Mesenchymal stem cell (in vitro differentiated cells and primary cell): ENCODE measurements around the gene BRAF.

Experiments
- DNase-seq: peaks from one replicate; pipeline ENCODE4 v3.0.0-alpha.2; 2013
- H2AFZ ChIP-seq: one replicate; pipeline ENCODE4 v1.6.1; 2013; ENCODE audit warnings: low read depth, mild to moderate bottlenecking, control low read depth, inconsistent platforms, low read length, moderate library complexity
- H2AK5ac ChIP-seq: 2 replicates; pipeline ENCODE4 v1.6.1; 2013; ENCODE audit warnings: low read length, moderate library complexity, mild to moderate bottlenecking, inconsistent platforms; ENCODE audit not compliant: severe bottlenecking
- H2BK120ac ChIP-seq: one replicate; pipeline ENCODE4 v1.6.1; 2013; ENCODE audit warnings: low read depth, mild to moderate bottlenecking, inconsistent platforms, low read length, moderate library complexity
- H2BK12ac ChIP-seq, 2 experiments: one replicate each; pipeline ENCODE4 v1.6.1; 2013; ENCODE audit warnings: inconsistent platforms in 2 of 2, low read length in 2 of 2, mild to moderate bottlenecking in 2 of 2, moderate library complexity in 2 of 2, control low read depth in 1 of 2
- H2BK15ac ChIP-seq: one replicate; pipeline ENCODE4 v1.6.1; 2013; ENCODE audit warnings: mild to moderate bottlenecking, low read depth, inconsistent platforms; ENCODE audit not compliant: poor library complexity, severe bottlenecking
- H2BK5ac ChIP-seq: 2 replicates; pipeline ENCODE4 v1.6.1; 2013; ENCODE audit warnings: low read depth, mild to moderate bottlenecking, low read length, control low read depth, inconsistent platforms; ENCODE audit not compliant: poor library complexity, severe bottlenecking
- H3K14ac ChIP-seq, 2 experiments: one replicate each; pipeline ENCODE4 v1.6.1; 2013; ENCODE audit warnings: inconsistent platforms in 2 of 2, low read length in 2 of 2, control low read depth in 1 of 2, mild to moderate bottlenecking in 1 of 2, moderate library complexity in 1 of 2
- H3K18ac ChIP-seq, 2 experiments: one replicate each; pipeline ENCODE4 v1.6.1; 2013; ENCODE audit warnings: inconsistent platforms in 2 of 2, low read length in 2 of 2, control low read depth in 1 of 2, low read depth in 1 of 2, mild to moderate bottlenecking in 1 of 2
- H3K23ac ChIP-seq, 2 experiments: one replicate each; pipeline ENCODE4 v1.6.1; 2013; ENCODE audit warnings: inconsistent platforms in 2 of 2, low read length in 2 of 2, mild to moderate bottlenecking in 2 of 2, moderate library complexity in 2 of 2, control low read depth in 1 of 2
- H3K27ac ChIP-seq: 2 replicates; pipeline ENCODE4 v1.5.1; 2013; ENCODE audit warnings: mild to moderate bottlenecking, moderate library complexity, low read length, control low read depth, inconsistent platforms; ENCODE audit not compliant: poor library complexity, severe bottlenecking
- H3K27me3 ChIP-seq, 2 experiments: 2 replicates each; pipeline versions ENCODE4 v1.6.1 to v1.7.0; 2013; ENCODE audit warnings: low read length in 2 of 2, mild to moderate bottlenecking in 2 of 2, moderate library complexity in 2 of 2, control low read depth in 1 of 2, inconsistent platforms in 1 of 2; ENCODE audit not compliant: control insufficient read depth in 1 of 2, insufficient read depth in 1 of 2
- H3K36me3 ChIP-seq, 2 experiments: 2 replicates each; pipeline versions ENCODE4 v1.6.1 to v1.7.0; 2013; ENCODE audit warnings: low read length in 2 of 2, control low read depth in 1 of 2, inconsistent platforms in 1 of 2, low read depth in 1 of 2, mild to moderate bottlenecking in 1 of 2; ENCODE audit not compliant: insufficient read depth in 2 of 2, control insufficient read depth in 1 of 2
- H3K4ac ChIP-seq, 2 experiments: one replicate each; pipeline ENCODE4 v1.6.1; 2013; ENCODE audit warnings: inconsistent platforms in 2 of 2, low read length in 2 of 2, mild to moderate bottlenecking in 2 of 2, moderate library complexity in 2 of 2, control low read depth in 1 of 2, low read depth in 1 of 2
- H3K4me1 ChIP-seq: 2 replicates; pipeline ENCODE4 v1.6.1; 2013; ENCODE audit warnings: low read depth, low read length, control low read depth; ENCODE audit not compliant: control insufficient read depth, insufficient read depth
- H3K4me2 ChIP-seq: 2 replicates; pipeline ENCODE4 v1.6.1; 2013; ENCODE audit warnings: low read length, mild to moderate bottlenecking, inconsistent platforms; ENCODE audit not compliant: poor library complexity, severe bottlenecking
- H3K4me3 ChIP-seq, 2 experiments: 2 replicates each; pipeline versions ENCODE4 v1.5.1 to v1.7.0; 2013; ENCODE audit warnings: low read length in 2 of 2, mild to moderate bottlenecking in 2 of 2, control low read depth in 1 of 2, low read depth in 1 of 2; ENCODE audit not compliant: insufficient read depth in 1 of 2
- H3K79me1 ChIP-seq: replicated peaks from 2 replicates; pipeline ENCODE4 v1.6.1; 2013; ENCODE audit warnings: mild to moderate bottlenecking, control low read depth, low read length, inconsistent platforms; ENCODE audit not compliant: poor library complexity, severe bottlenecking
- H3K9ac ChIP-seq: 2 replicates; pipeline ENCODE4 v1.7.0; 2013; ENCODE audit warnings: mild to moderate bottlenecking, low read length, moderate library complexity
- H3K9me3 ChIP-seq: 2 replicates; pipeline ENCODE4 v1.7.0; 2013; ENCODE audit warnings: mild to moderate bottlenecking, low read length; ENCODE audit not compliant: control insufficient read depth
- H4K8ac ChIP-seq: one replicate; pipeline ENCODE4 v1.6.1; 2013; ENCODE audit warnings: inconsistent platforms, mild to moderate bottlenecking, low read length, moderate library complexity
- H4K91ac ChIP-seq: one replicate; pipeline ENCODE4 v1.6.1; 2013; ENCODE audit warnings: mild to moderate bottlenecking, low read length, inconsistent platforms
- WGBS: methylation state at CpG from one replicate; pipeline ENCODE4 v1.1.7; 2013; ENCODE audit warnings: mixed read lengths; 5-methylcytosine and 5-hydroxymethylcytosine counted together

The BRAF gene

GRCh38 chr7:140673063-140673773, 251.5 kb downstream of the BRAF start:
- H2BK12ac ChIP-seq: peak overlapping the region in 1 of 2 experiments; percentile 56
- H2BK5ac ChIP-seq: no peak overlapping the region
- H3K4me2 ChIP-seq: peak overlapping the region; percentile 98
- H3K27me3 ChIP-seq: no peaks in the 10 kb centered on the region
- peak overlapping the region in 1 of 2 experiments; percentile 81 for H3K4ac ChIP-seq
- H3K27ac ChIP-seq: no peak overlapping the region
- H3K9me3 ChIP-seq: no peaks in the 10 kb centered on the region
- no peak overlapping the region for H2AK5ac ChIP-seq
- H4K91ac ChIP-seq: no peak overlapping the region
- H3K79me1 ChIP-seq: peaks cover 10% of the 10 kb centered on the region
- peak overlapping the region in 1 of 2 experiments; percentile 90 for H3K14ac ChIP-seq
- WGBS: 2% methylated on average over 52 of the region's 72 CpGs
- peak overlapping the region; percentile 94 for H2AFZ ChIP-seq
- H3K9ac ChIP-seq: peak overlapping the region; percentile 86
- H3K4me1 ChIP-seq: peaks cover 17% of the 10 kb centered on the region
- H2BK120ac ChIP-seq: peak overlapping the region; percentile 22
- peak overlapping the region; percentile 80 to 89 for H3K4me3 ChIP-seq
- H4K8ac ChIP-seq: peak overlapping the region; percentile 24
- peak overlapping the region; percentile 40 to 85 for H3K18ac ChIP-seq
- DNase-seq: no peak
- H3K23ac ChIP-seq: peak overlapping the region in 1 of 2 experiments; percentile 84
- H3K36me3 ChIP-seq: peaks cover 5 to 17% of the 10 kb centered on the region in 2 experiments
- H2BK15ac ChIP-seq: no peak overlapping the region

- 2% methylated on average over 19 of the region's 41 CpGs for WGBS
- Histone ChIP-seq H4K8ac (peak within 1 kb of the TSS; percentile 24), H3K9me3 (no peaks in the 10 kb centered on the region), H3K27me3 (no peaks in the 10 kb centered on the region), H3K27ac (no peak within 1 kb of the TSS), H3K4me2 (peak within 1 kb of the TSS; percentile 98), H2BK120ac (peak within 1 kb of the TSS; percentile 22), H3K4me1 (peaks cover 17% of the 10 kb centered on the region), H3K18ac (peak within 1 kb of the TSS; percentile 40 to 85), H2BK5ac (no peak within 1 kb of the TSS), H2AFZ (peak within 1 kb of the TSS; percentile 94), H3K23ac (peak within 1 kb of the TSS in 1 of 2 experiments; percentile 84), H3K14ac (peak within 1 kb of the TSS in 1 of 2 experiments; percentile 90), H3K4ac (peak within 1 kb of the TSS in 1 of 2 experiments; percentile 81), H2BK12ac (peak within 1 kb of the TSS in 1 of 2 experiments; percentile 56), H3K36me3 (peaks cover 0 to 11% of the 10 kb centered on the region in 2 experiments), H2BK15ac (no peak within 1 kb of the TSS), H3K79me1 (peaks cover 3% of the 10 kb centered on the region), H3K9ac (peak within 1 kb of the TSS; percentile 86), H4K91ac (no peak within 1 kb of the TSS), H2AK5ac (no peak within 1 kb of the TSS), H3K4me3 (peak within 1 kb of the TSS; percentile 80 to 89)
- no peak for DNase-seq
Observed at GRCh38 chr7:140672382-140673062, 252.2 kb downstream of the BRAF start, which contains the start of gene ADCK2. Gene ADCK2 (plus strand): TSS chr7:140672945. CDS start chr7:140673331, 386 bp downstream.

- H3K14ac ChIP-seq: no peak overlapping the region
- no peak overlapping the region for H4K8ac ChIP-seq
- H3K4me1 ChIP-seq: peaks cover 17% of the 10 kb centered on the region
- H3K9ac ChIP-seq: no peak overlapping the region
- no peak overlapping the region for H2BK120ac ChIP-seq
- H3K18ac ChIP-seq: no peak overlapping the region
- peaks cover 3% of the 10 kb centered on the region for H3K79me1 ChIP-seq
- DNase-seq: no peak
- H3K36me3 ChIP-seq: peaks cover 0 to 9% of the 10 kb centered on the region in 2 experiments
- H2BK12ac ChIP-seq: no peak overlapping the region
- 84% methylated on average over 15 of the region's 15 CpGs for WGBS
- H3K23ac ChIP-seq: no peak overlapping the region
- H3K9me3 ChIP-seq: no peaks in the 10 kb centered on the region
- H3K4me3 ChIP-seq: peak overlapping the region in 1 of 2 experiments; percentile 63
- no peak overlapping the region for H3K4me2 ChIP-seq
- no peak overlapping the region for H2BK5ac ChIP-seq
- no peak overlapping the region for H3K4ac ChIP-seq
- H3K27ac ChIP-seq: no peak overlapping the region
- H4K91ac ChIP-seq: no peak overlapping the region
- no peaks in the 10 kb centered on the region for H3K27me3 ChIP-seq
- H2AFZ ChIP-seq: no peak overlapping the region
- H2AK5ac ChIP-seq: no peak overlapping the region
- H2BK15ac ChIP-seq: no peak overlapping the region
Observed at GRCh38 chr7:140671966-140672365, 252.8 kb downstream of the BRAF start.

GRCh38 chr7:140670343-140670935, 254.3 kb downstream of the BRAF start:
- peaks cover 17% of the 10 kb centered on the region for H3K4me1 ChIP-seq
- DNase-seq: no peak
- H2AFZ ChIP-seq: no peak overlapping the region
- no peak overlapping the region for H2BK5ac ChIP-seq
- H3K9ac ChIP-seq: no peak overlapping the region
- H4K8ac ChIP-seq: no peak overlapping the region
- no peak overlapping the region for H2BK12ac ChIP-seq
- H2BK15ac ChIP-seq: no peak overlapping the region
- peaks cover 3% of the 10 kb centered on the region for H3K79me1 ChIP-seq
- no peak overlapping the region for H4K91ac ChIP-seq
- no peaks in the 10 kb centered on the region for H3K36me3 ChIP-seq
- no peak overlapping the region for H3K23ac ChIP-seq
- no peaks in the 10 kb centered on the region for H3K9me3 ChIP-seq
- 90% methylated on average over 3 of the region's 4 CpGs for WGBS
- H3K27ac ChIP-seq: no peak overlapping the region
- no peak overlapping the region for H3K4me2 ChIP-seq
- H2BK120ac ChIP-seq: no peak overlapping the region
- H3K4me3 ChIP-seq: no peak overlapping the region
- H3K4ac ChIP-seq: no peak overlapping the region
- H2AK5ac ChIP-seq: no peak overlapping the region
- H3K18ac ChIP-seq: no peak overlapping the region
- H3K14ac ChIP-seq: no peak overlapping the region
- no peaks in the 10 kb centered on the region for H3K27me3 ChIP-seq
